ENCODE data around the gene FLCN. TPM values are rescaled to one million over a fixed set of nuclear protein-coding genes. Genes with fewer than 3 reads are reported as not detected.
A peak's percentile ranks its signal among the peaks of the same experiment; 100 is the strongest.

FLCN gene
- total and polyA plus RNA-seq, 8 donors: 14.1 to 42.1 (median 18.0) TPM

DNA sequence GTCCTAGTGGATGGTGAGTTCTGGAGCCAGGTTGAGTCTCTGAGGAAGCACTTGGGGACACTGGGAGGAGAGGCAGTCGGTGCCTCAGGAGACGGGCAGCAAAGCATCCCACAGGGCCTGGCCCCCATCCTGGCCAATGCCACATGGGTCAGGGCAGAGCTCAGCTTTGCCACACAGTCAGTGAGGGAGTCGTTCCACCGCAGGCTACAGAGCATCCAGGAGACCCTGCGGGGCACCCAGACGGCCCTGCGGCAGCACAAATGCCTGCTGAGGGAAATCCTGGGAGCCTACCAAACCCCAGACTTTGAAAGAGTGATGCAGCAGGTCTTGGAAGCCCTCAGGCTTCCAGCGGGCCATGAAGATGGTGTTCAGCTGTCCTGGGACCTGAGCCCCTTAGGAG is 70.5 kb downstream of the FLCN start:
- no peak overlapping the region for H3K27ac ChIP-seq
- no peaks in the 10 kb centered on the region for H3K27me3 ChIP-seq
- DNase-seq (peak in 1 of 6 donors; percentile 32), ATAC-seq (no peak), FAIRE-seq (no peak)
- intact Hi-C loops (cut with DNase I): no loop called here
- TF ChIP-seq, protein P1, sequence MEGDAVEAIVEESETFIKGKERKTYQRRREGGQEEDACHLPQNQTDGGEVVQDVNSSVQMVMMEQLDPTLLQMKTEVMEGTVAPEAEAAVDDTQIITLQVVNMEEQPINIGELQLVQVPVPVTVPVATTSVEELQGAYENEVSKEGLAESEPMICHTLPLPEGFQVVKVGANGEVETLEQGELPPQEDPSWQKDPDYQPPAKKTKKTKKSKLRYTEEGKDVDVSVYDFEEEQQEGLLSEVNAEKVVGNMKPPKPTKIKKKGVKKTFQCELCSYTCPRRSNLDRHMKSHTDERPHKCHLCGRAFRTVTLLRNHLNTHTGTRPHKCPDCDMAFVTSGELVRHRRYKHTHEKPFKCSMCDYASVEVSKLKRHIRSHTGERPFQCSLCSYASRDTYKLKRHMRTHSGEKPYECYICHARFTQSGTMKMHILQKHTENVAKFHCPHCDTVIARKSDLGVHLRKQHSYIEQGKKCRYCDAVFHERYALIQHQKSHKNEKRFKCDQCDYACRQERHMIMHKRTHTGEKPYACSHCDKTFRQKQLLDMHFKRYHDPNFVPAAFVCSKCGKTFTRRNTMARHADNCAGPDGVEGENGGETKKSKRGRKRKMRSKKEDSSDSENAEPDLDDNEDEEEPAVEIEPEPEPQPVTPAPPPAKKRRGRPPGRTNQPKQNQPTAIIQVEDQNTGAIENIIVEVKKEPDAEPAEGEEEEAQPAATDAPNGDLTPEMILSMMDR (IDR thresholded peaks at IDR 0.05): no peak
- no peaks in the 10 kb centered on the region for H3K9me3 ChIP-seq
- H3K4me3 ChIP-seq: no peak overlapping the region
- no peaks in the 10 kb centered on the region for H3K4me1 ChIP-seq
- WGBS, 2 donors: 91 to 94% methylated on average over 8 of the region's 8 CpGs
- H3K36me3 ChIP-seq: peaks cover 3 to 58% (median 34%) of the 10 kb centered on the region in 3 donors

DNA sequence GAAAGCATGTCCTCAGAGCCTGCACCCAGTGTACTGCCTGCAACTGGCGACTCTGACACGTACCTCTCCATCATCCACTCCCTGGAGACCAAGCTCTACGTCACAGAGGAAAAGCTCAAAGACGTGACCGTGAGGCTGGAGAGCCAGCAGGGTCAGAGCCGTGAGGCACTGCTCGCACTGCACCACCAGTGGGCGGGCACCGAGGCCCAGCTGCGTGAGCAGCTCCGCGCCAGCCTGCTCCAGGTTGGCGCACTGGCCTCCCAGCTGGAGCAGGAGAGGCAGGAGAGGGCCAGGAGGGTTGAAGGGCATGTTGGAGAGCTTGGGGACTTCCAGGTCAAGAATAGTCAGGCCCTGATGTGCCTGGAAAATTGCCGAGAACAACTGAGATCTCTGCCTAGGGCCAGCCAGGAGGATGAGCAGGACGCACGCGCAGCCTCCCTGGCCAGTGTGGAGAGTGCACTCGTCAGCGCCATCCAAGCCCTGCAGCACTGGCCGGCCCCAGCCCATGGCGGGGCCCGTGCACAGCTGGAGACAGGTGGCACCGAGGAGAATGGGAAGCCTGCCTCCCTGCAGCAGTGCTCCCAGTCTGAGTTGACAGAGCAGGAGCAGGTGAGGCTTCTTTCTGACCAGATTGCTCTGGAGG is 71.2 kb downstream of the FLCN start:
- peaks cover 3 to 64% (median 38%) of the 10 kb centered on the region in 3 donors for H3K36me3 ChIP-seq
- FAIRE-seq (no peak), DNase-seq (peak in 1 of 6 donors; percentile 41), ATAC-seq (no peak)
- no peak overlapping the region for H3K27ac ChIP-seq
- TF ChIP-seq, protein P1 (IDR thresholded peaks at IDR 0.05): no peak
- no peak overlapping the region for H3K4me3 ChIP-seq
- no peaks in the 10 kb centered on the region for H3K27me3 ChIP-seq
- intact Hi-C loops (cut with DNase I): no loop called here
- 92 to 94% methylated on average over 22 to 23 of the region's 23 CpGs for WGBS, 2 donors
- H3K9me3 ChIP-seq: no peaks in the 10 kb centered on the region
- H3K4me1 ChIP-seq: no peaks in the 10 kb centered on the region

DNA sequence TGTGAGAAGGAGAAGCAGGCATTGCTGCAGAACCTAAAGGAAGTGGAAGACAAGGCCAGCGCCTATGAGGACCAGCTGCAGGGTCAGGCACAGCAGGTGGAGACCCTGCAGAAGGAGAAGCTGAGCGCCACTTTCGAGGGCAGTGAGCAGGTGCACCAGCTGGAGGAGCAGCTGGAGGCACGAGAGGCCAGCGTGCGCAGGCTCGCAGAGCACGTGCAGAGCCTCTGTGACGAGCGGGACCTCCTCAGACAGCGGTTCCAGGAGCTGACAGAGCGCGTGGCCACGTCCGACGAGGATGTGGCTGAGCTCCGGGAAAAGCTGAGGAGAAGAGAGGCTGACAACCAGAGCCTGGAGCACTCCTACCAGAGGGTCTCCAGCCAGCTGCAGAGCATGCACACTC is 72.3 kb downstream of the FLCN start:
- ATAC-seq (no peak), DNase-seq (peak in 1 of 6 donors; percentile 47), FAIRE-seq (no peak)
- H3K27me3 ChIP-seq: no peaks in the 10 kb centered on the region
- intact Hi-C loops (cut with DNase I): no loop called here
- no peaks in the 10 kb centered on the region for H3K9me3 ChIP-seq
- H3K4me1 ChIP-seq: no peaks in the 10 kb centered on the region
- H3K36me3 ChIP-seq: peaks cover 3 to 74% (median 38%) of the 10 kb centered on the region in 3 donors
- no peak overlapping the region for H3K4me3 ChIP-seq
- TF ChIP-seq, protein P1 (IDR thresholded peaks at IDR 0.05): no peak
- H3K27ac ChIP-seq: no peak overlapping the region
- 93 to 94% methylated on average over 17 of the region's 17 CpGs for WGBS, 2 donors

DNA sequence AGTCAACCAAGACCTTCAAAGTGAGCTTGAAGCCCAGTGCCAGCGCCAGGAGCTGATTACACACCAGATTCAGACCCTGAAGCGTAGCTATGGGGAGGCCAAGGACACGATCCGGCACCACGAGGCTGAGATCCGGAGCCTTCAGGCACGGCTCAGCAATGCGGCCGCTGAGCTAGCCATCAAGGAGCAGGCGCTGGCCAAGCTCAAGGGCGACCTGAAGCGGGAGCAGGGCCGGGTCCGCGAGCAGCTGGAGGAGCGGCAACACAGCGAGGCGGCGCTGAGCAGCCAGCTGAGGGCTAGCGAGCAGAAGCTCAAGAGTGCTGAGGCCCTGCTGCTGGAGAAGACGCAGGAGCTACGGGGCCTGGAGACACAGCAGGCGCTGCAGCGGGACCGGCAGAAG is 72.8 kb downstream of the FLCN start:
- no peaks in the 10 kb centered on the region for H3K9me3 ChIP-seq
- 92% methylated on average over 25 of the region's 25 CpGs for WGBS, 2 donors
- intact Hi-C loops (cut with DNase I): no loop called here
- no peak for ATAC-seq
- H3K4me1 ChIP-seq: no peaks in the 10 kb centered on the region
- TF ChIP-seq, protein P1 (IDR thresholded peaks at IDR 0.05): no peak
- H3K27ac ChIP-seq: no peak overlapping the region
- FAIRE-seq: no peak
- no peak overlapping the region for H3K4me3 ChIP-seq
- H3K36me3 ChIP-seq: peaks cover 3 to 79% (median 38%) of the 10 kb centered on the region in 3 donors
- H3K27me3 ChIP-seq: no peaks in the 10 kb centered on the region
- DNase-seq: peak in 2 of 6 donors; percentile 7 to 66

Other genes starting within 250 kb of the FLCN start
- 100 to 1,000 TPM in 2 of 6 donors, 10 to 100 TPM in 4; 91.8 to 134 (median 98.1) TPM for gene MPRIP, start 194.7 kb downstream of the FLCN start, total RNA-seq
- gene MPRIP, start 194.7 kb downstream of the FLCN start, polyA plus RNA-seq: 100 to 1,000 TPM; 174 to 242 TPM
- 1 to 10 TPM; 1.5 to 3.4 (median 2.3) TPM for gene PLD6, start 30.8 kb downstream of the FLCN start, total RNA-seq
- gene PLD6, start 30.8 kb downstream of the FLCN start, polyA plus RNA-seq: 1 to 10 TPM; 2.3 to 3.4 TPM
- gene COPS3, start 44.1 kb upstream of the FLCN start, total RNA-seq: 10 to 100 TPM; 24.7 to 51.1 (median 31.5) TPM
- 10 to 100 TPM; 17.6 to 37.9 TPM for gene COPS3, start 44.1 kb upstream of the FLCN start, polyA plus RNA-seq
- 1 to 10 TPM in 3 of 6 donors, under 1 TPM in 3; 0.83 to 1.7 (median 1.1) TPM for gene NT5M, start 66.2 kb upstream of the FLCN start, total RNA-seq
- 1 to 10 TPM; 2.9 to 3.3 TPM for gene NT5M, start 66.2 kb upstream of the FLCN start, polyA plus RNA-seq
- 1 to 10 TPM; 4.6 to 8.4 (median 6.3) TPM for gene MED9, start 239.8 kb upstream of the FLCN start, total RNA-seq
- gene MED9, start 239.8 kb upstream of the FLCN start, polyA plus RNA-seq: 10 to 100 TPM in 1 of 2 donors, 1 to 10 TPM in 1; 7.8 to 12.2 TPM